AG04449 (cell line): ENCODE measurements around the gene MMRN2.

Source experiments
- CTCF ChIA-PET: fragments of 350-600 bp; formaldehyde crosslinking; extraction: SDS; loops from one replicate; lab custom pipeline; 2021; ENCODE audit warnings: antibody characterized with exemption; lab: Yijun Ruan, JAX
- POLR2A ChIA-PET: fragments of 400-600, 350-600 bp; formaldehyde crosslinking; extraction: SDS; loops from one replicate; lab custom pipeline; 2020; ENCODE audit warnings: antibody characterized with exemption, inconsistent platforms; lab: Yijun Ruan, JAX
- DNase-seq: peaks from one replicate; pipeline ENCODE4 v3.0.0-alpha.2; 2010; ENCODE audit warnings: low read depth, low spot score
- H3K4me3 ChIP-seq: 2 replicates; pipeline ENCODE4 v1.5.1; 2011; ENCODE audit warnings: low read depth, mild to moderate bottlenecking, control low read depth, low read length
- CTCF ChIP-seq: IDR thresholded peaks from one replicate; pipeline ENCODE4 v1.5.1; 2011; ENCODE audit warnings: mild to moderate bottlenecking, moderate library complexity, low read length, control low read depth, inconsistent platforms; ENCODE audit not compliant: insufficient read depth; ENCODE audit errors: missing control alignments

MMRN2 gene

GRCh38 chr10:86976362-86977056 lies 19.1 kb upstream of the MMRN2 start:
- ChIA-PET POLR2A (no interaction called here), CTCF (interaction anchor here (1.5 kb wide), 1 partner anchor 22 kb away, joined by 3 read pairs; no protein-coding TSS in a partner anchor)
- TF ChIP-seq CTCF: no peak
- no peak for DNase-seq
- no peak overlapping the region for H3K4me3 ChIP-seq

- no peak for TF ChIP-seq CTCF
- ChIA-PET CTCF (interaction anchor here (0.7 kb wide), 1 partner anchor 28 kb away, joined by 3 read pairs; no protein-coding TSS in a partner anchor), POLR2A (no interaction called here)
- no peak overlapping the region for H3K4me3 ChIP-seq
- DNase-seq: no peak
These were observed 17.1 kb upstream of the MMRN2 start for GRCh38 chr10:86974484-86974883.

- POLR2A ChIA-PET: no interaction called here
- CTCF ChIA-PET: no interaction called here
- H3K4me3 ChIP-seq: no peak overlapping the region
- TF ChIP-seq CTCF: no peak
- no peak for DNase-seq
These were observed 15.4 kb upstream of the MMRN2 start for GRCh38 chr10:86972613-86973380.

GRCh38 chr10:86971232-86971991 lies 14.0 kb upstream of the MMRN2 start:
- POLR2A ChIA-PET: interaction anchor here (0.8 to 1.3 kb wide), 3 partner anchors 9 to 17 kb away, joined by 3 to 4 read pairs (median 4); no protein-coding TSS in a partner anchor
- CTCF ChIA-PET: interaction anchor here (6.7 kb wide), 1 partner anchor 13 kb away, joined by 79 read pairs; the partner anchor contains the start of genes MMRN2 and SNCG
- H3K4me3 ChIP-seq: peak overlapping the region; percentile 65
- DNase-seq: no peak
- peak; percentile 3 for TF ChIP-seq CTCF

- TF ChIP-seq CTCF: no peak
- CTCF ChIA-PET: interaction anchor here (6.7 kb wide), 1 partner anchor 12 kb away, joined by 79 read pairs; the partner anchor contains the start of genes MMRN2 and SNCG
- DNase-seq: no peak
- POLR2A ChIA-PET: interaction anchor here (0.8 to 1.3 kb wide), 3 partner anchors 10 to 16 kb away, joined by 3 to 4 read pairs (median 4); no protein-coding TSS in a partner anchor
- peak overlapping the region; percentile 65 for H3K4me3 ChIP-seq
These were observed 13.5 kb upstream of the MMRN2 start for GRCh38 chr10:86970982-86971231.
